Nephron (organoid): ENCODE data around the gene ZNF649.

Experiments
- H3K27ac Mint-ChIP-seq, 3 experiments: 2 replicates each; pipeline ENCODE4 v1.8.0; 2020; ENCODE audit warnings: mixed read lengths in 3 of 3, mild to moderate bottlenecking in 2 of 3, moderate library complexity in 1 of 3
- H3K27me3 Mint-ChIP-seq: 2 replicates; pipeline ENCODE4 v1.8.0; 2021; ENCODE audit warnings: low read depth, mild to moderate bottlenecking, moderate library complexity, mixed read lengths
- H3K36me3 Mint-ChIP-seq: 2 replicates; pipeline ENCODE4 v1.8.0; 2020; ENCODE audit warnings: low read depth, mixed read lengths
- H3K4me1 Mint-ChIP-seq: 2 replicates; pipeline ENCODE4 v1.8.0; 2020; ENCODE audit warnings: mixed read lengths
- H3K4me3 Mint-ChIP-seq, 3 experiments: 2 replicates each; pipeline ENCODE4 v1.8.0; 2020; ENCODE audit warnings: mild to moderate bottlenecking in 3 of 3, mixed read lengths in 3 of 3, moderate library complexity in 2 of 3
- H3K9me3 Mint-ChIP-seq: 2 replicates; pipeline ENCODE4 v1.8.0; 2020; ENCODE audit warnings: mixed read lengths
- CTCF ChIP-seq, 3 experiments: fragments of 200-600 bp; sonication (generic); IDR thresholded peaks; one replicate each; pipeline ENCODE4 v1.5.0; 2021; ENCODE audit warnings: antibody characterized with exemption in 3 of 3; ENCODE audit not compliant: unreplicated experiment in 3 of 3

ZNF649 gene

GRCh38 chr19:51904331-51905165 lies at the start of gene ZNF649:
TSS of gene ZNF649 (minus strand) at chr19:51905017. CDS start at chr19:51900107, 4,910 bp downstream.
- Mint-ChIP-seq H3K27ac (peak within 1 kb of the TSS; percentile 90 to 97 (median 96)), H3K4me3 (peak within 1 kb of the TSS; percentile 98 to 100 (median 98)), H3K4me1 (peaks cover 16% of the 10 kb centered on the region), H3K27me3 (peaks cover 23% of the 10 kb centered on the region), H3K36me3 (peaks cover 58% of the 10 kb centered on the region), H3K9me3 (peaks cover 72% of the 10 kb centered on the region)
- TF ChIP-seq CTCF (IDR thresholded peaks at IDR 0.05; ENCODE audit: unreplicated experiment in 3 of 3) = no peak

GRCh38 chr19:51948975-51949374 lies 44.2 kb upstream of the ZNF649 start:
- no peak overlapping the region for H3K4me3 Mint-ChIP-seq
- TF ChIP-seq CTCF (IDR thresholded peaks at IDR 0.05; ENCODE audit: unreplicated experiment in 3 of 3) = no peak
- peaks cover 82% of the 10 kb centered on the region for H3K9me3 Mint-ChIP-seq
- H3K36me3 Mint-ChIP-seq = peaks cover 80% of the 10 kb centered on the region
- H3K27ac Mint-ChIP-seq = no peak overlapping the region
- no peaks in the 10 kb centered on the region for H3K27me3 Mint-ChIP-seq
- no peaks in the 10 kb centered on the region for H3K4me1 Mint-ChIP-seq

GRCh38 chr19:51946602-51947001 lies 41.8 kb upstream of the ZNF649 start:
- TF ChIP-seq CTCF (IDR thresholded peaks at IDR 0.05; ENCODE audit: unreplicated experiment in 3 of 3) = no peak
- no peaks in the 10 kb centered on the region for H3K4me1 Mint-ChIP-seq

GRCh38 chr19:51944798-51945552 lies 40.2 kb upstream of the ZNF649 start:
- no peak overlapping the region for H3K4me3 Mint-ChIP-seq
- no peaks in the 10 kb centered on the region for H3K27me3 Mint-ChIP-seq
- H3K36me3 Mint-ChIP-seq = peaks cover 98% of the 10 kb centered on the region
- H3K9me3 Mint-ChIP-seq = peaks cover 91% of the 10 kb centered on the region
- no peak for TF ChIP-seq CTCF (IDR thresholded peaks at IDR 0.05; ENCODE audit: unreplicated experiment in 3 of 3)
- no peak overlapping the region for H3K27ac Mint-ChIP-seq
- no peaks in the 10 kb centered on the region for H3K4me1 Mint-ChIP-seq

More at GRCh38 chr19:51946602-51947001, 41.8 kb upstream of the ZNF649 start:
- Mint-ChIP-seq H3K27me3 (no peaks in the 10 kb centered on the region), H3K4me3 (no peak overlapping the region), H3K27ac (no peak overlapping the region), H3K36me3 (peaks cover 94% of the 10 kb centered on the region), H3K9me3 (peaks cover 92% of the 10 kb centered on the region)

GRCh38 chr19:51938936-51939335 lies 34.1 kb upstream of the ZNF649 start:
- no peak overlapping the region for H3K4me3 Mint-ChIP-seq

More at GRCh38 chr19:51938936-51939335, 34.1 kb upstream of the ZNF649 start:
- TF ChIP-seq CTCF (IDR thresholded peaks at IDR 0.05; ENCODE audit: unreplicated experiment in 3 of 3) = no peak
- H3K27ac Mint-ChIP-seq = no peak overlapping the region
- H3K36me3 Mint-ChIP-seq = peaks cover 100% of the 10 kb centered on the region
- H3K27me3 Mint-ChIP-seq = no peaks in the 10 kb centered on the region
- peaks cover 65% of the 10 kb centered on the region for H3K9me3 Mint-ChIP-seq
- no peaks in the 10 kb centered on the region for H3K4me1 Mint-ChIP-seq
